ENCODE measurements around the gene TMEM266. TPM values are rescaled to one million over a fixed set of nuclear protein-coding genes. Genes with fewer than 3 reads are reported as not detected.

TMEM266 gene
- total RNA-seq, 2 experiments from 2014 or later = not detected

GRCh38 chr15:76109046-76109445 lies 49.3 kb downstream of the TMEM266 start:
- Mint-ChIP-seq H3K9me3 (ENCODE audit: insufficient read depth) (no peaks in the 10 kb centered on the region), H3K4me3 (no peak overlapping the region), H3K36me3 (ENCODE audit: low read depth) (no peaks in the 10 kb centered on the region), H3K27ac (no peak overlapping the region), H3K4me1 (ENCODE audit: low read depth) (no peaks in the 10 kb centered on the region), H3K27me3 (ENCODE audit: low read depth) (peaks cover 8% of the 10 kb centered on the region)
- ChIA-PET CTCF (no interaction called here), POLR2A (no interaction called here)
- no peak for DNase-seq
- no peak for ATAC-seq

- ChIA-PET POLR2A (no interaction called here), CTCF (interaction anchor here (1.3 kb wide), 1 partner anchor 25 kb away, joined by 7 read pairs; no protein-coding TSS in a partner anchor)
Observed at GRCh38 chr15:76114561-76114960, 54.8 kb downstream of the TMEM266 start.

GRCh38 chr15:76116138-76116885 lies 56.5 kb downstream of the TMEM266 start:
- ATAC-seq (no peak), DNase-seq (no peak)
- ChIA-PET POLR2A (interaction anchor here (0.6 kb wide), 1 partner anchor 9 kb away, joined by 4 read pairs; no protein-coding TSS in a partner anchor), CTCF (interaction anchor here (2.7 kb wide), 1 partner anchor 23 kb away, joined by 7 read pairs; no protein-coding TSS in a partner anchor)
- Mint-ChIP-seq H3K9me3 (ENCODE audit: insufficient read depth) (no peaks in the 10 kb centered on the region), H3K27ac (no peak overlapping the region), H3K4me3 (no peak overlapping the region), H3K36me3 (ENCODE audit: low read depth) (no peaks in the 10 kb centered on the region), H3K27me3 (ENCODE audit: low read depth) (peaks cover 4% of the 10 kb centered on the region), H3K4me1 (ENCODE audit: low read depth) (no peaks in the 10 kb centered on the region)

More at GRCh38 chr15:76114561-76114960, 54.8 kb downstream of the TMEM266 start:
- no peak overlapping the region for H3K4me3 Mint-ChIP-seq
- H3K27ac Mint-ChIP-seq = no peak overlapping the region
- H3K4me1 Mint-ChIP-seq (ENCODE audit: low read depth) = no peaks in the 10 kb centered on the region
- H3K36me3 Mint-ChIP-seq (ENCODE audit: low read depth) = no peaks in the 10 kb centered on the region
- DNase-seq (no peak), ATAC-seq (no peak)
- H3K9me3 Mint-ChIP-seq (ENCODE audit: insufficient read depth) = no peaks in the 10 kb centered on the region
- peaks cover 5% of the 10 kb centered on the region for H3K27me3 Mint-ChIP-seq (ENCODE audit: low read depth)

GRCh38 chr15:76117181-76117580 lies 57.4 kb downstream of the TMEM266 start:
- no peak overlapping the region for H3K4me3 Mint-ChIP-seq
- H3K4me1 Mint-ChIP-seq (ENCODE audit: low read depth) = no peaks in the 10 kb centered on the region
- CTCF ChIA-PET = interaction anchor here (1.4 to 2.7 kb wide), 2 partner anchors 22 to 52 kb away, joined by 5 to 7 read pairs; no protein-coding TSS in a partner anchor
- H3K9me3 Mint-ChIP-seq (ENCODE audit: insufficient read depth) = no peaks in the 10 kb centered on the region
- no peak overlapping the region for H3K27ac Mint-ChIP-seq
- POLR2A ChIA-PET = no interaction called here
- peaks cover 10% of the 10 kb centered on the region for H3K27me3 Mint-ChIP-seq (ENCODE audit: low read depth)
- DNase-seq = no peak
- no peaks in the 10 kb centered on the region for H3K36me3 Mint-ChIP-seq (ENCODE audit: low read depth)
- ATAC-seq = no peak

- CTCF ChIA-PET = interaction anchor here (2.7 kb wide), 1 partner anchor 20 kb away, joined by 7 read pairs; no protein-coding TSS in a partner anchor
- no peaks in the 10 kb centered on the region for H3K4me1 Mint-ChIP-seq (ENCODE audit: low read depth)
Observed at GRCh38 chr15:76118767-76119166, 59.0 kb downstream of the TMEM266 start.

GRCh38 chr15:76123031-76123430 lies 63.2 kb downstream of the TMEM266 start:
- H3K9me3 Mint-ChIP-seq (ENCODE audit: insufficient read depth) = no peaks in the 10 kb centered on the region
- no peak for DNase-seq
- H3K4me3 Mint-ChIP-seq = no peak overlapping the region
- H3K36me3 Mint-ChIP-seq (ENCODE audit: low read depth) = no peaks in the 10 kb centered on the region
- peaks cover 26% of the 10 kb centered on the region for H3K27me3 Mint-ChIP-seq (ENCODE audit: low read depth)
- H3K4me1 Mint-ChIP-seq (ENCODE audit: low read depth) = no peaks in the 10 kb centered on the region
- CTCF ChIA-PET = interaction anchor here (0.8 to 2.4 kb wide), 3 partner anchors 16 to 27 kb away, joined by 3 to 7 read pairs (median 3); no protein-coding TSS in a partner anchor
- POLR2A ChIA-PET = no interaction called here
- ATAC-seq = no peak
- no peak overlapping the region for H3K27ac Mint-ChIP-seq

More at GRCh38 chr15:76118767-76119166, 59.0 kb downstream of the TMEM266 start:
- H3K9me3 Mint-ChIP-seq (ENCODE audit: insufficient read depth) = no peaks in the 10 kb centered on the region
- no peak overlapping the region for H3K27ac Mint-ChIP-seq
- no peak for DNase-seq
- H3K36me3 Mint-ChIP-seq (ENCODE audit: low read depth) = no peaks in the 10 kb centered on the region
- H3K4me3 Mint-ChIP-seq = no peak overlapping the region
- POLR2A ChIA-PET = no interaction called here
- ATAC-seq = no peak
- peaks cover 21% of the 10 kb centered on the region for H3K27me3 Mint-ChIP-seq (ENCODE audit: low read depth)

GRCh38 chr15:76127169-76127568 lies 67.4 kb downstream of the TMEM266 start:
- Mint-ChIP-seq H3K36me3 (ENCODE audit: low read depth) (no peaks in the 10 kb centered on the region), H3K4me3 (no peak overlapping the region), H3K9me3 (ENCODE audit: insufficient read depth) (no peaks in the 10 kb centered on the region), H3K27ac (no peak overlapping the region), H3K27me3 (ENCODE audit: low read depth) (peaks cover 20% of the 10 kb centered on the region), H3K4me1 (ENCODE audit: low read depth) (no peaks in the 10 kb centered on the region)
- ChIA-PET POLR2A (no interaction called here), CTCF (interaction anchor here (1.3 to 2.6 kb wide), 2 partner anchors 12 to 24 kb away, joined by 6 to 14 read pairs; no protein-coding TSS in a partner anchor)
- no peak for DNase-seq
- no peak for ATAC-seq

- H3K27me3 Mint-ChIP-seq (ENCODE audit: low read depth) = peaks cover 17% of the 10 kb centered on the region
- ChIA-PET CTCF (interaction anchor here (1.3 to 2.6 kb wide), 2 partner anchors 12 to 23 kb away, joined by 6 to 14 read pairs; no protein-coding TSS in a partner anchor), POLR2A (no interaction called here)
- ATAC-seq (no peak), DNase-seq (no peak)
- no peaks in the 10 kb centered on the region for H3K4me1 Mint-ChIP-seq (ENCODE audit: low read depth)
- no peak overlapping the region for H3K27ac Mint-ChIP-seq
- no peak overlapping the region for H3K4me3 Mint-ChIP-seq
- H3K9me3 Mint-ChIP-seq (ENCODE audit: insufficient read depth) = no peaks in the 10 kb centered on the region
- no peaks in the 10 kb centered on the region for H3K36me3 Mint-ChIP-seq (ENCODE audit: low read depth)
Observed at GRCh38 chr15:76127880-76128279, 68.1 kb downstream of the TMEM266 start.

GRCh38 chr15:76134537-76134936 lies 74.8 kb downstream of the TMEM266 start:
- no peaks in the 10 kb centered on the region for H3K36me3 Mint-ChIP-seq (ENCODE audit: low read depth)
- no peak overlapping the region for H3K27ac Mint-ChIP-seq
- DNase-seq = no peak
- no peaks in the 10 kb centered on the region for H3K9me3 Mint-ChIP-seq (ENCODE audit: insufficient read depth)
- ChIA-PET POLR2A (no interaction called here), CTCF (interaction anchor here (0.9 to 1.7 kb wide), 3 partner anchors 13 to 78 kb away, joined by 3 to 4 read pairs (median 4); no protein-coding TSS in a partner anchor)
- no peak overlapping the region for H3K4me3 Mint-ChIP-seq
- H3K27me3 Mint-ChIP-seq (ENCODE audit: low read depth) = peaks cover 27% of the 10 kb centered on the region
- peaks cover 9% of the 10 kb centered on the region for H3K4me1 Mint-ChIP-seq (ENCODE audit: low read depth)
- no peak for ATAC-seq

GRCh38 chr15:76135516-76135915 lies 75.7 kb downstream of the TMEM266 start:
- ATAC-seq (no peak), DNase-seq (no peak)
- Mint-ChIP-seq H3K27ac (no peak overlapping the region), H3K27me3 (ENCODE audit: low read depth) (peaks cover 25% of the 10 kb centered on the region), H3K4me1 (ENCODE audit: low read depth) (peaks cover 13% of the 10 kb centered on the region), H3K9me3 (ENCODE audit: insufficient read depth) (no peaks in the 10 kb centered on the region), H3K36me3 (ENCODE audit: low read depth) (no peaks in the 10 kb centered on the region), H3K4me3 (no peak overlapping the region)
- ChIA-PET POLR2A (no interaction called here), CTCF (interaction anchor here (1.3 kb wide), 1 partner anchor 13 kb away, joined by 4 read pairs; no protein-coding TSS in a partner anchor)

GRCh38 chr15:76138436-76138835 lies 78.7 kb downstream of the TMEM266 start:
- Mint-ChIP-seq H3K9me3 (ENCODE audit: insufficient read depth) (no peaks in the 10 kb centered on the region), H3K36me3 (ENCODE audit: low read depth) (no peaks in the 10 kb centered on the region), H3K4me1 (ENCODE audit: low read depth) (peaks cover 13% of the 10 kb centered on the region), H3K4me3 (no peak overlapping the region), H3K27me3 (ENCODE audit: low read depth) (peaks cover 30% of the 10 kb centered on the region), H3K27ac (no peak overlapping the region)
- POLR2A ChIA-PET = interaction anchor here (0.6 kb wide), 1 partner anchor 259 kb away, joined by 3 read pairs; no protein-coding TSS in a partner anchor
- ATAC-seq (no peak), DNase-seq (no peak)
- CTCF ChIA-PET = interaction anchor here (0.8 to 6.7 kb wide), 16 partner anchors 10 to 337 kb away, joined by 3 to 256 read pairs (median 6); partner anchors contain the start of genes NRG4 and TMEM266
